Hematopoietic multipotent progenitor cell treated with erythropoietin and hydrocortisone succinate and interleukin-3 and kit ligand, for 17 days (in vitro differentiated cells): ENCODE results near the gene PBX1.

Experiments
- DNase-seq: peaks from one replicate; pipeline ENCODE4 v3.0.0-alpha.2; 2015; ENCODE audit warnings: low spot score

PBX1 gene

DNA sequence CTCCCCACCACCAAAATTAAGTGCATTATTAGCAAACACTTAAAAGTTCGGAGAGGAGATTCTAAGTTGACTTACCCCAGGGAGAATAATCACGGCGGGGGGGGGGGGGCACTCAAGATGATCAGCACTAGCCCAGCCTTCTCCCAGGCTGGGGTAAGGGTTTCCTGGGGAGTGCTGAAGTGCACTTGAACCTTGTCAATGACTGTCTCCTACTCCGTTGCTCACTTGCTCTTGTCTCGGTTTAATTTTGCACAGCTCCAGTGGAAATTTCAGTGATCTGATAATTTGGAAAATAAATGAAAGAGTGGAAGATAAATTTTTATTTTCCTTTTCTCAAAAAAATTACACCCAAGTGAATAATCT is 59.2 kb downstream of the PBX1 start:
- DNase-seq: no peak

DNA sequence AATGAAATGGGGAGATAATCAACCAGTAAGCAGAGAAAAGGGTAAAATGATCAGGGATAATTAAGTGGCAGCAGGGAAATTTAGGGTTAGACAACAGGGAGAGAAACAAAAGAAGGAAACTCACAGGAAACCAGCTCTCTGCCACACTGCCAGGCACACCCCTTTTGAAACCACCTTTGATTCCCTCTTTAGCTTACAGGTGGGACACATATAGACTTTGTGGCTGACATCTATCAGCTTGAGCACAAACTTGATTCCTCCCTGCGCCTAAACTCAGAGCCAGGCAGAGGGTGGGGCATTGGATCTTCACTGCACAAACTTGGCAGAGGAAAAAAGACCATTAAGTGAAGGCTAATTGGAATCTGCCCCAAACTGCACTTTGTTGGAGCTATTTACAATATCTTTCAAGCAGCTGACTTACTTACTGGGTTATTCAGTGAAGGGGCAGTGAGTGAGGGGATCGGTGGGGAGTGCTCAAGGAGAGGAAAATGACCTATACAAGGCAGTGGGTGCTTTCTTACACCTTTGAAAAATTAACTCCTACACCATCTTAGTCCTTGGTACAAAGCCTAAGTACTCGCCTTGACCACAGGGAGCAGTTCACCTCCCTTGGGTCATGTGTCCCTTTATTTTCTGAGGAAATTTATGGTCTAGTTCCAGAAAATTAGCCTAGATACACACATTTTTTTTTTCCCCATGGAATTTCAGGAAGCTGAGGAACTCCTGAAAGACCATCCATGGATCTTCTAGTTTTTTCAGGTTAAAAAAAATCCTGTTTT is 60.2 kb downstream of the PBX1 start:
- no peak for DNase-seq

DNA sequence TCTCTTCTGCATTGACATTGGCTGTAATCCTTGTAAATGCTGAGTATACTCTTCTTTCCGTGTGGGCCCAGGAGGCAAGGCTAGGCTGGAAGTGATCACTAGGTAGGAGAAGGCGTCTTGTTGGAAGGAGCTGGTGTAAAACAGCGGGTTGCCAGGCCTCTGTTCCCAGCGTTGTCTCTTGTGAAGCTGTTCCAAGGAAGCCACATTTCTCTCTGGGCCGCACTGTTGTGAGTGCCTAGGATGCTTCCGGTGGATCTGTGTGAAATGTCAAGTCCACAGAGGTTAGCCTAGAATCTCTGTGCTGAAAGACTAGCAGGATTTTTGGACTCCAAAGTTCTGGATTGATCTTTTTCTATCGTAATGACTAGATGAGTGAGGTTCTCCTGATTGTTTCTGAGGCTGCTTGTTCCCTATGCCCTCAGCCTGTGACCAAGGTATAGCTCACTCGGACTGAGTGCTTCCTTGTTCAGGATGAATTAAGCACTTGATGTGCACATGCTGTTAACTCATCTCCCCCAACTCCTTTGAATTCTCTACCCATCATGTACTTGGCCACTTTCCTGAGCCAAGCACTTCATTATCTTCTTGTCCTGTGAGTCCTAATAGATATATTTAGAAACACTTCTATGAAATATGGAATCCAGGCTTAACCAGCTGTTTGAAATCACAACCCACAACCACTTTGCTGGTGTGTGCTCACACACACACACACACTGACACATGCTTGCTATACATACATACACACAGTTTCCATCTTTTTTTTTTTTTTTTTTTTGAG is 63.3 kb downstream of the PBX1 start:
- DNase-seq: no peak

DNA sequence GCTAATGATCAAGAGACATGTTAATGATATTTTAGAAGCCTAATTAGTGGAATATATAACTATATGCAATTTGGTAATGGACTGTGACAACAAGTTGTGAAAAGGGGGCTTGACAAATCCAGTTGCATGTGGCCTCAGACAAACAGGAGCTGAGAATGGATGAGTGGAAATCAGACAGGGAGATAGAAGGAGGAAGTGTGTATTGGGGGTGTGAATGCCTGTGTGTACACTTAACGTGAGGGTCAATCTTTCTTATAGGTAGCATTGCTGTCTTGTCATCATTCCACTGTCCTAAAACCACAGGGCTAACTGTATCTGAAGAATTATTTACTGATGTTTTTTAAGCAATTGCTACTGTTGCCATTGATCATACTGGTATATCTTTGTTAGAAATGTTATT is 64.8 kb downstream of the PBX1 start:
- DNase-seq: no peak

DNA sequence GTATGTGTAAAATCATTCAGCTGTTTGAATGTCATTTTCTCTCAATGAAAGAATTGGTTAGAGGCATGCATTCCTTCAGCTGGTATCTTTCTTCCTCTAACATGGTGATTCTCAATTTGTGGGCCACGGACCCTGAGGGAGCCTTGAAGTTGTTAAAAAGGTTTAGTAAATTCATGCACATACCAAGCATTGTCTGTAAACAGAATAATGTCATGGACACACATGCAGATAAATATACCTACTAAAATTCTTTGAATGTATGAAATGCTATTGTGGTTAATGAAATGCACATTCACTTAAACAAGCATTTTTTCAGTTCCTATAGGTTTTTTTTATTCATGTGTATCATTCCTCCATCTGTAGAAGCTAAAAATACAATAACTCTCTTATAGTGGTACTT is 65.4 kb downstream of the PBX1 start:
- DNase-seq: no peak

DNA sequence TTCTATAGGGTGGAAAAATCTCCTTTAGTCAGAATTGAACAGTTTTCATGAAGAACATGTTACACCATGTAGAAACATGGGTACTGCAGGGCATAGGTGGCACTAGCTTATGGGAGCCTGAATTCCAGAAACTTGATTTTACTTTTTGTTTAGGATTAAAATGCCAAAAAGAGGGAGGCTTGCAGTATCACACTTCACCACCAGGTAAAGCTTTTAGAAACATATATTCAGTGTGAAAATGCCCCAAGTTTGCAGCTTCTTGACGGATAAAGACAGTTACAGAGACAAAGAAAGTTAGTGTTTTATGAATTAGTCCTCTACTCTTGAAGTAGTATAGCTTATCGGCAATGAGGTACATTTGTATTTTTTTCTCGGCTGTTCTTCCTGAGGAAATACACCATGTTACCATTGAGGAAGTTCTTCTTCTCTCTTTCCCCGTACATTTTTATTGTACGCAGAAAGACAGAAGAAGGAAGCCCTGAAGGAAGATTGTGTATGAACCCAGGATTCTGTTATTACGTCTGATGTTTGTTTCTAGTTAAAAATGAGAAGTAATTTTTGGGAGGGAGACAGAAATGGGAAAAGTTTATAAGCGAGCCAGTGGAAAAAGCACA is 66.1 kb downstream of the PBX1 start:
- DNase-seq: no peak

DNA sequence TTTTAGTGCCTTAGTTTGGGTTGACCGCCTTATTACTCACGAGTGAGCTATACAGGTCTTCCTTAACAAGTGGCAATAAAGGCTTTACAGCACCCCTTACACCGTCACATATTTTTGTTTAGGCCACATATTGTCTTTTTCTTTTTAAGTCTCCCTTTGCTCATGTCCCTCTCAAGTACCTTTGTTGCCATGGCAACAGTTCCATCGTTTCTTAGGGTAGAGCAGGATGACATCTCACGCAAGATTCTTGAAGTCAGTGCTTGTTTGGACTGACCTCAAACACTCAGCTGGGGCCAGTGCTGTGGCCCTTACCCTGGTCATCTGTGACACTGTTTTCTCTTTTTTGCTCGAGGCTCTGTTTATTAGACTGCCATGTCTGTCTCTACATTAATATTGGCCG is 69.8 kb downstream of the PBX1 start:
- no peak for DNase-seq

DNA sequence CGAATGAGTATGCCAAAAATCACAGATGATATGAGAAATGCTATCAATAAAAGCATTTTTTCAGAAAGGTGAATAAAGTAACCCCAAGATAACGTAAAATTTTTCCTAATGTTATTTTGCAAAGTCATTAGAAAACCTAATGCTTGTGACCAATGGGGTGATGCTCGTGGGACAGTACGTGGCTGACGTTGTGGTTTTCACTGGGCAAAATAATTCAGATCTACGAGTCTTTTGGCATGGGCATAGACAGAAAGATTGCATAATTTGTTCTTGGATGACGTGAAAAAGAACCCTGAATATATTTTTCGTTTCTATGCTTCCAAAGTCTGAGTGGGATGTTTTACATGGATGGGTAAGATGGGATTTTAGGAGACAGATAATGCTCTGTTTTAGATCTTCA is 71.0 kb downstream of the PBX1 start:
- no peak for DNase-seq

DNA sequence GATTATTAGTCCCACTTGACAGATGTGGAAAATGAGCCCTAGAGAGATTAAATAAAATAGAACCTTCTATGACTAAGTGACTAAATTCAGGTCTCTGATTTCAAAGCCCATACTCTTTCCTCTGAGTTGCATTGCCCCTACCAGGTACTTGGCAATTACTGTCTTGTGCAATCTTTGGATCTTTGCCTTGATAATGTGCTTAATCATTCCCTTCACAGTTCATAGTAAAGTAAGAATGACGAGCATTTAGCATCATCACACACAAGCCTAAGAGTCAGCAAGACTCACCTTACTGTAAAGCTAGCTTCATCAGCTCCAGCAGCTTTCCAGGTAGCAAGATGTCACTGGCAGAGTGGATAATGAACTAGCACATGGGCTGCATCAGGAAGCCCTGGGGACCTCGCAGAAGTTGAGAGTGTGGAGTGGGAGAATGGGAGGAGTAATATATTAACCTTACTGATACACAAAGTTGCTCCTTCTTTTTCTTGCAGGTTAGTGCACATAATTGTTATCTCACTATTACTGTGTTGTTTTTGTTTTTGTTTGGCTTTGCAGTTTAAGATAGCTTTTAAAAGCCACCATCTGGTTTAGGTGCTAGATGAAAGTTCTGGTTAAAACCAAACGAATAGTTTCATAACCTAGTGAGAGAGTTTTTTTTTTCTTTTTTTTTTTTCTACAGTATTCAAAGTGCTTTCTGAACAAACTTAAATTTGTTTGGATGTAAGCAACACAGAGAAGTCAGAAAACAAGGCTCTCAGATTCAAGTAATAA is 71.8 kb downstream of the PBX1 start:
- no peak for DNase-seq

DNA sequence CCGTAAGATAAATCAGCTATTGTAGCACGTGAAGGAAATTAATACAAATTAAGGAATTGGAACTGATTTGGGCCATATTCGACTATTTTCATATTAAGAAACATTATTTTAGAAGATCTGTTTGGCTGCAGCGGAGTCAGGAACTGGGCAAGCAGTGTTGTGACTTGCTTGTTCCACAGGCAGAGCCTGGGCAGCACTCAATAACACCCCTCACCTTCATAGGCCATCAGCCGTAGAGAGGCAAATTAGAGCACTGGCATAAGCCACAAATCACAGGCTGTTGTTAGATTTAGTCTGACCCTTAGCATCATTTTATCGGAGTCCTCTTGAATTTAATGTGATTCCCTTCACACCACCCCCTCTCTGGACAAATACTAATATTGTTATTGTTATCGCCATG is 72.8 kb downstream of the PBX1 start:
- no peak for DNase-seq

DNA sequence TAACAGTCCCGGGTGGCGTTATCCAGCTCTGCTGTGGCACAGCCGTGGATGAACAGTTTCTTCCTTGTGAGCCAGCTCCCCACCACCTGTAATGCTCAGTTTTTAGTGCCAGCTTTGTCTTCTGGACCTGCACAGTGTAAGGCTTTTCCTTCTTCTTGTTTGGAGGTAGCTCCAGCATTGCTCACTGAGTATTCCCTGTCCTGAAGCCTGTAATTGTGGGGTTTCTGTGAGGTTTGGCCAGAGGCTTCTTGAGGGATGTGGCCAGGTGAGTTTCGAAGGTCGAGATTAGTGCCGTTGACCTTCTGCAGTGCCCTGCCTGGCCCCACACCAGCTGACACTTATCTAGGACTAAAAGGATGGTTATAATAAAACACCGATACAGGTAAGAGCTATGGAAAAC is 75.0 kb downstream of the PBX1 start:
- no peak for DNase-seq

DNA sequence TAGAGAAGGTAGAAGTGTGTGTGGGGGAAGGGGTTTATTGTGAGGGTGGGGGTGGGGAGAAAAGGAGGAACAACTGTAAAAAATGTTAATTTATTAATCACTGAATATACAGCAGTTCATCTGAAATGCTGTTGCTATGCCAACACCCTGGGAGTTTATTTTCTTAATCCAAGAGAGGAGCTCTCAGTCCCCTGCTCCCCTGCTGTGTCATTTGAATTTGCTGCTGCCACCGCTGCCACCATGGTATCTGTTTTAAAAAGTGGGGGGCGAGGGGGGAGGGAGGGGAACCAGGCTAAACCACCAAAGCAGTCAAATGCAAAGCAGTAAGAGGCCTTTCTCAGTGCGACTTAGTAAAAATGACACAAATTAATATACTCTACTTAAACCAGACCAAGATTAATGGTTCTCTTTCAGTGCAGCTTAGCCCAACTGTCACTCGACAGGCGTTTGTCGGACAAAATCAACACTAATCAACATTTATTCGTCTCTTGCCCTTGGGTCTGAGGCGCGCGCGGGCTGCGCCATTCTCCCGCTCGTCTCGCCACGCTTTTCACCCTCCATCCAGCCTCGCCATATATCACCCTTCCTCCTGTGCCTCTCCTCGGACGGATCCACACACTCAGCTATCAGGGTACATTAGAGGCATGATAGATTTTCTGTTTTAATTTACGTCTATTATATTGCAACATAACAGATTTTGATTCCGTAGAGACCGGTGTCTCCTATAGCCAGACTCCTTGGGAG is 76.2 kb downstream of the PBX1 start:
- DNase-seq: no peak

DNA sequence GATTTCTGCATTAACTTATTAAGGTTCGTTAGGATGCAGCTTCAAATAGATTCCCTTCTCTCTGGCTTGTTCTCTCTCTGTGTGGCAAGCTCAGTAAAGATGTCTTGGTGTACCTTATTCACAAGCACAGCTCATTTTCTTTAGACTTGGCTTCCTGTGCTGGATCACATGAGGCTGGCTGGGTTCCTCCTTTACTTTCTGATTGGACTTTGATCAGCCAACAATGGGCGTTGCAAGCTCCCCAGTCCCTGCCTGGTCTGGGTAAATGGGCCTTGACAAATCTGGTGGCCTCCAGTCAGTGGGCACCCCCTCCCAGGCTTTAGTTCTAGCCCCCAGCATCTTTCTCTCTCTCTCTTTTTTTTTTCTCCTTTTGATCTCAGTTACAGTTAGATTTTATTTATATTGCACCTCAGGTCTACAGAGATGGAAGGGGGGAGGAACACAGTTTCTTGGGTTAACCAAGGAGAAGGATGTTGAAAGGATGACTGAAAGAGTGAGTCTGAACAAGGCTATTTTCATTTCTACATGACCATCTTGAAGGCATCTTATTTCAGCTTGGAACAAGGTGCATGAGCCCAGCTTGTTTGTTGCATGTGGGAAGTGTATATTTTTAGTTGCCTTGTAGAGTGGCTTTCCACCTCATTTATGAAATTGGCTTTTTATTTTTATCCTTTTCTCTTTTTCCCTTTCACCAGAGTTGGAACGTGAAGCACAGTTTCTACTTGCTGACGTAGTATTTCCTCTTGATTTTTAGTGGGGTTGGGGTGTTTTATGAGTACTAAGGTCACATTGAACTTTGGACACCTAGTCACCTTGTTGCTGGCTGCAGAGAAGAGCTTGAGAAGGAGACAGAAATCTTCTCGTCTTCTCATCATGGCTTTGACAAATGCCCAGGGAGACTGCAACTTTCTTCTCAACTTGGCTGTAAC is 77.1 kb downstream of the PBX1 start:
- no peak for DNase-seq

DNA sequence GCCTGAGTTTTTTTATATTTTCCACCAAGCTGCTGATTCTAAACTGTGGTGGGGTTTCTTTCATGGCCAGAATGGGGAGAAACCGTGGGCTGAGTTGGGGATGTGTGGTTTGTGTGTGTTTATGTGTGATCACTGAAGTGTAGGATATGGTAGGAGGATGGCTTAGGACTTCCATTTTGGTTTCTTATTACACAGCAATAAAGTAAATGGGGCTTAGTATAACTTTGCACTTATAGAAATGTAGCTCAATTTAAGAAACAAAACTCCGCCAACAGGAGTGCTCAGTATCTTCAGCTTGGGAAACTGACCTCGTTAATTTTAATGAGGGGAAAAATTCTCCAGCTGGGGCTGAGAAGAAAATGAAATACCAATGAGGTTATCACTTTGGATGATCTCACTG is 77.8 kb downstream of the PBX1 start:
- DNase-seq: no peak

DNA sequence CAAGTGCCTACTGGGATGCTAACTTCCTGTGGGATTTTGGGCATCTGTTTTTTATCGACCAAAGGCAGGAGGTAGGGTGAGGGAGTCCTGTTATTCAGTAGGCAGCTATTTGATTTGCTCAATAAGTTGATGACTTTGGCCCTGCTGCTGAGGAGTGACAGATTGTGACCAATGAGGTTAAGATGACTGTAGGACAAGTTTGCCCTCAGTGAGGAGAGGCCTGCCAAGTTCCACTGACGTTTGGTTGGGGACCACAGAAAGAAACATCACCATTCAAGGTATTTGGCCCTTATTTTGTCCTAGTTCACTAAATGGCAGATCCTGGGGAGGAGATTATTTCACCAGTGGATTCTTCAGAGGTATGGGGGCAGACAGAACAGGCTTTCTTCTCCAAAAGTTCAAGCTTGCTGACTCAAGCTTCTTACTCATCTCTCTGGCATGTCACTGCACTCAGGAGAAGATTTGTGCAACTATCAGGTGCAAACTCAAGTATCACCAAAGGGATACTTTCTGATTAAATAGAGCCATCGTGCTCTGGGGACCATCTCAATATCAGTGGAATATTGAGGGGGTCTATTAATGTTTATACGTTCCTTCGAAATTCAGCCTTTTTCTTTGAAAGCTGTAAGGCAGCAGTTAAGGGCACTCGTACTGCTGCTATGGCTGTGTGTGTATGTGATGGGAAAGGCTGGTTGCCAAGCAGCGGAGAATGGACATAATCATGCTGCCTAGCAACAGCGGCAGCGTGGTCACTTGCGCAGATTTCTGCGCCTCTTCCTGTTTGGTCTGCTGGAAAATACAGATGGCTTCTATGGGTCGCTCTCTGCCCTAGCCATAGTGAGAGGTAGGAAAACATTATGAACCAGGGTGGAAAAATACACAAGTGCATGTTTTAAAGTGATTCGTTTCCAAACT is 78.7 kb downstream of the PBX1 start:
- DNase-seq: no peak

DNA sequence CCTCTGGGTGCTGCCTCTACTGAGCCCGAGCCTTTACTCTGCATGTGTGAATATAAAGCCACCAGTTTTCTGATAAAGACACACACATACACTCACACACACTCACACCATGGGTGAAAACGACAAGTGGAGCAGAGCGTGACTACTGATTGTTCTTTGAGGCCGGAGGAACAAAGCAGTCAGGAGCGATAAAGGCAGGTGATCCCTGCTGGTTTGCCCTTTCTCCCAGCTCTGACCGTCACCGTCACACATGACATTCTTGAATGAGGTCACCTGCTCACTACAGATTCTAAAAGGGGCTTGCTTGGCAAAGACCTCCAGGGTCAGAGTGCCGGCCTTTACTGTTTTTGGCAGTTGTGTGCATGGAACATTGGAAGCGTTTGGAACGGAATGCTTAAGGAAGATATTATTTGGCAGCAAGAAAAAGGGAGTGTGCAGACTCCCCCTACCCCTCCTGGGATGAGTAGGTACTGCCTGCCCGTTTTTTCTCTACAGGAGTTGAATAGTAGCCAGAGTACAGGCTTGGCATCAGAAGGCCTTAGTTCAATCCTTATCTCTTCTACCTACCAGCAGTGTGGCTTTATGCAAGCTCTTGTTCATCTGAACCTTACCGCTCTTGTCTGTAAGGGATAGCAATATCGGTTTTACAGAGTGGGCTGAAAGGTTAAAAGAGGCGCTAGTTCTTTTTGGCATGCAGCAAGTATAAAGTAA is 79.7 kb downstream of the PBX1 start:
- no peak for DNase-seq

DNA sequence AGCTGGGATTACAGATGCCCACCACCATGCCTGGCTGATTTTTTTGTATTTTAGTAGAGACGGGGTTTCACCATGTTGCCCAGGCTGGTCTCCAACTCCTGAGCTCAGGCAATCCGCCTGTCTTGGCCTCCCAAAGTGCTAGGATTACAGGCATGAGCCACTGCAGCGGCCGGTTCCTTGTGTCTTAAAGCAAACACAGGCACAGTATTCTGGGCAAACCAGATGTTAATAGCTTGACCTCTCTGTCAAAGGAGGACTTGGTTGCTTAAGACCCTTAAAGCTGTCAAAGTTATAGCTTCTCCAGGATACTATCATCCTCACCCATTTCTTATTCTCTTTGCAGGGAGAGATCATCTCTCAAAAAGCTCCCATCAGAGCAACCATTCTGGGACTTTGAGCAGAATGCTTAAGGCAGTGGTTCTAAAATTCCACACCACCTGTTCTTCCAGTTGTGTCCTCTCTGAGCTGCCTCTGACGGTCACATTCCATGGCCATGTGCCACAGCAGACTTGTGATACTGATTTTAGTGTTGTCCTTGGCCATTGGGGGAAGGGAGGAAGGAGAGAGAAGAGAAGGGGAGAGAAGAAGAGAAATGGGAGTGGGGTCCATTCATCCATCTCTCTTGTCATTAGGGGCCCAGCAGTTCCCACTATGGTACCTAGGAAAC is 81.8 kb downstream of the PBX1 start:
- no peak for DNase-seq

DNA sequence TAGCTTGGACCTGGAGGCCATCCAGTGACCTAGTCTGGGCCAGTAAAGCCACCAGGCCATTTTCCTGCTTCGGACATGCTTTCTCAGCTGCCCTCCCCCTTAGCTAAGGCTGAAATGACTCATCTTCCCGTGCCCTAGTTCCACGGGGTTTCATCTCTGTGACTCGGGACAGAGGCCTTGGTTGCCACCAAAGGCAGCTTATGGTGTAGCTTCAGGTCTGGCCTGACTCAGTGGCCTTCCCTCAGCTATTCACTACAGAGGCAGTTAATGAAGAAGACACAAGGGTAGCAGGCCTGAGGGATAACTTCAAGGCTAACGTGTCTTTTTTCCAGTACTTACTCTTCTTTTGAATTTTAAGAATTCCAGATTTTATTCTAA is 82.4 kb downstream of the PBX1 start:
- no peak for DNase-seq

DNA sequence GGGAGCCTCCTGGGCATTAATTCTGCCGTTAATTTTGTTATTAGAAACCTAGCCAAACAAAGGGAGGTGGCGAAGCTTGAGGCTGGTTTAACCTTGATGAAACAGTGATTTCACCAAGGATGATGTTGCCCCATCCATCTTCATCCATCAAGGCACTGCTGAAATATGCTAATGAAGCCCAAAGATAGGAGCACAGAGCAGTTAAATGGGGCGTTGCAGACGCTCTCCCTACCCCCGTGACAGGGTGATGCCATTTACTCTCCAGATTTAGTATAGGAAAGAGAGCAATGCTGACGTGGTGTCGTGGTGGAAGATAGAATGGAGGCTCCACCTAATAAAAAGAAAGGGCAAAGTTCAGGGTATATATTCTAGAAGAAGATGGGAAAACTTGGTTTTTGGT is 84.0 kb downstream of the PBX1 start:
- no peak for DNase-seq
